D721Med (cell line): Measurements from ENCODE around the gene FBXL14.
"Not testable (repeated sequence)": the region's sequence is repeated elsewhere in the genome, so short reads cannot be mapped to it uniquely, and the experiment has no call there.

ENCODE experiments used
- DNase-seq: peaks from one replicate; pipeline ENCODE4 v3.0.0; 2011; ENCODE audit warnings: low spot score; ENCODE audit not compliant: insufficient read length
- FAIRE-seq: peaks from 2 replicates; lab custom pipeline; 2011; peaks lifted over from hg19 to GRCh38; lab: Jason Lieb, UNC
- CTCF ChIP-seq: IDR thresholded peaks from 2 replicates; pipeline ENCODE4 v1.5.1; 2012; ENCODE audit warnings: mild to moderate bottlenecking, control low read depth; ENCODE audit not compliant: insufficient read depth; ENCODE audit errors: missing control alignments

FBXL14 gene

GRCh38 chr12:1564067-1564466 lies 30.3 kb downstream of the FBXL14 start:
- TF ChIP-seq CTCF: no peak
- DNase-seq (no peak), FAIRE-seq (no peak)

GRCh38 chr12:1562813-1563407 lies 31.5 kb downstream of the FBXL14 start:
- no peak for TF ChIP-seq CTCF
- no peak for FAIRE-seq
- DNase-seq: no peak

- no peak for DNase-seq
- no peak for TF ChIP-seq CTCF
- no peak for FAIRE-seq
These were observed 33.7 kb downstream of the FBXL14 start for GRCh38 chr12:1560704-1561103.

GRCh38 chr12:1559676-1560091 lies 34.7 kb downstream of the FBXL14 start:
- no peak for TF ChIP-seq CTCF
- FAIRE-seq: no peak
- DNase-seq: no peak

GRCh38 chr12:1558108-1558507 lies 36.3 kb downstream of the FBXL14 start:
- not testable (repeated sequence) for FAIRE-seq, DNase-seq

GRCh38 chr12:1553987-1554982 lies 40.1 kb downstream of the FBXL14 start:
- DNase-seq (no peak), FAIRE-seq (no peak)
- TF ChIP-seq CTCF: no peak

- DNase-seq: no peak
- no peak for FAIRE-seq
- no peak for TF ChIP-seq CTCF
These were observed 40.8 kb downstream of the FBXL14 start for GRCh38 chr12:1553536-1553935.
